Measurements from ENCODE around the gene TMEM129.

DNA sequence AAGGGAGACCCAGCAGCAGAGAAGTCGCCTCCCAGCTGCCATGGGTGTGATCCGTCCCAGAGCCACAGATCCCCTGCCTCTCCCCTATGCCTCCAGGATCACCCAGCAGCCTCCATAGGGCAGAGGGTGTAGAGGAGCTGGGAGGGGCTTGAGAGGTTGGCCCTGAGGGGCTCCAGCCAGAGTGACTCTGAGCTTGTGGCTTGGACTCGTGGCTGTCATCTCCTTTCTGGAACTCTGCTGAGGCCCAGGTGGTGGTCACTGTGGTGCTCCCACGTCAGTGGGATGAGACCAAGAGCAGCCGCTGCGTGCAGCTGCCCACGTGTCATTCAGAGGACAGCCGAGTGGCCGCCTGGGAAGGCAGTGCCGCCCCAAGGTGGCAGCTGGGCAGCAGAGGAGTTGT lies 4.4 kb upstream of the TMEM129 start:
- TF ChIP-seq CTCF (IDR thresholded peaks at IDR 0.05) (no peak), EZH2 (IDR thresholded peaks at IDR 0.05) (no peak)

Measured in neural progenitor cell (in vitro differentiated cells).